ENCODE measurements around the gene MTHFR.
A peak's percentile ranks its signal among the peaks of the same experiment; 100 is the strongest.
"Not testable (repeated sequence)": the region's sequence is repeated elsewhere in the genome, so short reads cannot be mapped to it uniquely, and the experiment has no call there.

The MTHFR gene

GRCh38 chr1:11833497-11833896 is 27.7 kb upstream of the MTHFR start:
- DNase-seq (ENCODE audit: low spot score) = no peak

DNA sequence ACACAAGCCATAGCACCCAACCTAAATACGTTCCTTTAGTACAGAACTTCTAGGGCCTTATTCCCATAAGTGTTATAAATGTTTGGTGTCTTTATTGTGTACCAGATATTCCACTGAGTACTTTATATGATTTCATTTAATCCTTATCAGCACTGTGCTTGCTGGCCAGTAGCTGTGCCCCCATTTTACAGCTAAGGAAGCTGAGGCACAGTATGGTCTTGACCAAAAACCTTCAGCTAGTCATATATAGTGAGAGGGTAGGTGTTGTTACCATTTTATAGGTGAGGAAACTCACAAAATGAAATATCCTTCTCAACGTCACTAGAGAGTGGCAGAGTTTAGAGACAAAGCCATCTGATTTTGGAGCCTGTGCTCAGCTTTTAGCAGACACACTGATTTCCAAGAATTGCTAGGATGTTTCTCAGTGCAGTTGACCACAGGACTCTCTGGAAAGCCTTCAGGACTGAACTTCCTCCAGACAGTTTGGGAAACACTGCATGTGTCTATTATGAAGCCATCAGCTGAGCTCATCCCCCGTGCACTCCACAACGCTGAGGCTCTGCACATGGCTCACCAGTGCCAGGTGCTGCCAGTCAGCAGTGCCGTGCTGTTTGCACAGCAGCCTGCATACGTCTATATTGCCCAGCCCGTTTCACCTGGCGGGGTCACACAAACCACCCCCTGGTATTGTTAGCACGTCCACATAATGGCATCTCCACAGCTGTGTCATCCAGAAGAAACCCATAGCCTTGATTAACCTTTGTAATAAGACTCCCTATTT is 26.4 kb upstream of the MTHFR start:
- no peak for DNase-seq (ENCODE audit: low spot score)

- DNase-seq (ENCODE audit: low spot score) = no peak
These were observed 22.7 kb upstream of the MTHFR start for GRCh38 chr1:11828511-11828910.

DNA sequence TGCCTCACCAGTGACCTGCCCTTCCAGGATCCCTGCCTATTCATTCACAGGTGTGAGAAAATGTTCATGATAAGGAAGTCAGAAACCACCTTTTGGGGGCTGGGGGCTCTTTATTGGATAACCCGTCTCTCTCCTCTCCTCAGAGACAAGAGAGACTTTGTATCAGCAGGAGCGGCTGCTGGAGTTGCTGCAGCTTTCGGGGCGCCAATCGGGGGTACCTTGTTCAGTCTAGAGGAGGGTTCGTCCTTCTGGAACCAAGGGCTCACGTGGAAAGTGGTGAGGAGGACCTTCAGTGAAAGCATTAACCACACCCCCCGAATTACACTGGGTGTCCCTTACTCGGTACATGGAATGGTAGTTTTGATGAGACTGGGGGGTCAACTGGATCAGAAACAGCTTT is 21.2 kb upstream of the MTHFR start:
- DNase-seq (ENCODE audit: low spot score) = no peak

DNA sequence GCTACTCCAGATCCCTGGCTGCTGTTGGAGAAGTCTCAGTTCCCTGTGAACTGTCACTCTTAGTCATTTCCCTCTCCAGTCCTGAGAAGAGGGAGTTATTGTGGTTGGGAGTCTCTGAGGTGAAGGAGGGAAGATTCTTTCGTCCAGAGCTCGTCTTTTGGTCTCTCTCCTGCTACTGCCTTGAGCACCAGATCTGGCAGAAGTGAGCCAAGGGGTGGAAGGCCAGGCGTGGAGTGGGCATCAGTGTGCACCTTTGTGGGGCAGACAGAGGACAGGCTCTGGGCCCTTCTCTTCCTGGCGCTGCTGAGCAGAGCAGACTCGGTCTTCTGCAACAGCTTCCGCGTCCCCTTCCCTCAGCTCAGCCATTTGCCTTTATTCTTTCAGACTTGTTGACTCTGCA is 19.4 kb upstream of the MTHFR start:
- DNase-seq (ENCODE audit: low spot score) = no peak

DNA sequence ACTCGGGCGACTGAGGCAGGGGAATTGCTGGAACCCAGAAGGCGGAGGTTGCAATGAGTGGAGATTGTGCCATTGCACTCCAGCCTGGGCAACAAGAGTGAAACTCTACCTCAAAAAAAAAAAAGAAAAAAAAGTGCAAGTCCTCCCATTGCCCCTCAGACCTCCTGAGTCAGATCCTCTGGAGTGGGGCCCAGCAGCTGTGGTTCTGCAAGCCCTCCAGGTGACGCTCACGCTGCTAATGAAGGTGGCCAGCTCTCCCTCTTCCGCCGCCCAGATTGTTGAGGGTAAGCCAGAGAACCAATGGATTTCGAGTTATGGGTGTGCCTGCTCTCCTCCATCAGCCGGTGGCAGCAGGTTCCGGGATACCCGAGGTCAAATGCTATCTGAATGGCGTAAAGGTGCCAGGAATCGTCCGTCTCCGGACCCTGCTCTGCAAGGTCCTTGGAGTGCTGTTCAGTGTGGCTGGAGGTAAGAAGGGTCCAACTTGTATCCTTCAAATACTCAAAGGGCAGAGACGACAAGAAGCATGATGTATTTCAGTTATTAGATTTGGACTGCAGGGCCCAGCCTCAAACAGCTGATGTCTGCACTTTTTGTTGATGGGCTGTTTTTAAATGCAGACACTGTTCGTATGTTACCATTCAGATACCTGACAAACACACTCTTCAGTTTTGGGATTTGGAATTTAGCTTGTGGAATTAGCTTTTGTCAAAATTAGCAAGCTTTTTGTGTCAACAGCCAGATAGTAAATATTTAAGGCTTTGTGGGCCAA is 17.8 kb upstream of the MTHFR start:
- DNase-seq (ENCODE audit: low spot score) = no peak

GRCh38 chr1:11822091-11822490 is 16.3 kb upstream of the MTHFR start:
- DNase-seq (ENCODE audit: low spot score) = no peak

GRCh38 chr1:11817192-11817591 is 11.4 kb upstream of the MTHFR start:
- no peak for DNase-seq (ENCODE audit: low spot score)

DNA sequence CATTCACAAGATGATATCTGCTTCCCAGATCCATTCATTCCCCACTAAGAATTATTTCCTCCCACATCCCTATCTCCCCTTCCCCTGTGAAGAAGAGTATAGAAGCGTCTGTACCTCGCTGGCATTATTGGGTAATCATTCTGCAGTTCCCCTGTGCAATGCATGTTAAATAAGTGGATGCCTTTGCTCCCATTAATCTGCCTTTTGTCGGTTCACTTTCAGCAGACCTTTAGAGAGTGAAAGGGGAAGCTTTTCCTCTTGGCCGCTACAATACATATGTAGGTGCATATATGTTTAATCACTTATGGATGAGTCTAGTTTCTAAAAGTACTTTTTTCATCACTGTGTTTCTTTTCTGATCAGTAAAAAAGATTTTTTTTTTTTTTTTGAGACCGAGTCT is 7.3 kb upstream of the MTHFR start:
- no peak for DNase-seq (ENCODE audit: low spot score)

DNA sequence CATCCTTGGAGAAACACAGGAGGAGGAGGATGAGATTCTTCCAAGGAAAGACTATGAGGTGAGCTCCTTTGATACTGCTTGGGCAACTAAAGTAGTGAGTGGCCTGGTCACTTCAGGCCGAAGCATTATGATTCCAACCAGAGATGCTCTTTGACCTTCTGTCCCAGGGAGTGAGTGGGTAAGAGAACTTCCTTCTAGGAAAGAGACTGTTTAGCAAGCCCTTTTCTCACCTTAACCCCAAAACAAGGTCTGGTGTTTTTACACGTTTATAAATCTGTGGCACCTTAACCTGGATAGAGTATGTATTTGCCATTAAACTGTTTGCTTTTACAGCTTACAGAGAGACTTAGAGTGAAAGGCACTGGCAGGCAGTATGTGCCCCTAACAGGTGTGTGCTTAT is 1.4 kb upstream of the MTHFR start:
- DNase-seq (ENCODE audit: low spot score) = no peak

- peak; percentile 40 for DNase-seq (ENCODE audit: low spot score)
These were observed 658 bp upstream of the MTHFR start for GRCh38 chr1:11806307-11806936.

DNA sequence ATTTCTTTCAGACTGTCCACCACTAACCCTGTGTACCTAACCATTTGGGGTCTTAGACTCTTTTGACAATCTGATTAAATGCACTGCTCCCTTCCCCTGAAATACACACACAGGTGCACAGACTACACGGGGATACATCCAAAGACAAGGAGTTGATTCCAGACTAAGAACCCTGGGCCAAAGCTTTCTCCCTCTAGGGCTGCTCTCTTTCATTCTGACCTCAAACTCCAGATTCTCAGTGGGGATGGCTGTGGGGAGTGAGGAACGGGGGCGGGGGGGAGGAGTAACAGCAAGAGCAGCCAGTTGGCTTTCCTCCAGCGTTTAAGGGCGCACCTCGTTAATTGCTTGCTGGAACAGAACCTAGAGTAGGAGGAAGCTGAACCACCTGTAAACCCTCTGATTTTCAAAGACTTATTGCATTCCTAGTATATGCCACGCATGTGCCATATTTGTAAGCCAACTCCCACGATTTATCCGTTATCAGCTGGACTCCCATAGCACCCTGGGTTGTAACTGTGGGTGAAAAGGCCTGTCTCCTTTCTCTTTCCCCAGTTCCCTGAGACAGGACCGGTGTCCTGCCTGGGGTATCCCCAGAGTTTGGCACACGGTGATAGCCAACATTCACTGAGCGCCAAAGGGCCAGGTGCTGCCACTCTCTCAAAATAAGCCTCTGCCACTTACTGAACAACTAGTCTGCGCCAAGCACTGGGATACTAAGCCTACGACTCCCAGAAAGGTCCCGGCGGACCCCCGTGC is 920 bp downstream of the MTHFR start:
- peak; percentile 64 for DNase-seq (ENCODE audit: low spot score)

DNA sequence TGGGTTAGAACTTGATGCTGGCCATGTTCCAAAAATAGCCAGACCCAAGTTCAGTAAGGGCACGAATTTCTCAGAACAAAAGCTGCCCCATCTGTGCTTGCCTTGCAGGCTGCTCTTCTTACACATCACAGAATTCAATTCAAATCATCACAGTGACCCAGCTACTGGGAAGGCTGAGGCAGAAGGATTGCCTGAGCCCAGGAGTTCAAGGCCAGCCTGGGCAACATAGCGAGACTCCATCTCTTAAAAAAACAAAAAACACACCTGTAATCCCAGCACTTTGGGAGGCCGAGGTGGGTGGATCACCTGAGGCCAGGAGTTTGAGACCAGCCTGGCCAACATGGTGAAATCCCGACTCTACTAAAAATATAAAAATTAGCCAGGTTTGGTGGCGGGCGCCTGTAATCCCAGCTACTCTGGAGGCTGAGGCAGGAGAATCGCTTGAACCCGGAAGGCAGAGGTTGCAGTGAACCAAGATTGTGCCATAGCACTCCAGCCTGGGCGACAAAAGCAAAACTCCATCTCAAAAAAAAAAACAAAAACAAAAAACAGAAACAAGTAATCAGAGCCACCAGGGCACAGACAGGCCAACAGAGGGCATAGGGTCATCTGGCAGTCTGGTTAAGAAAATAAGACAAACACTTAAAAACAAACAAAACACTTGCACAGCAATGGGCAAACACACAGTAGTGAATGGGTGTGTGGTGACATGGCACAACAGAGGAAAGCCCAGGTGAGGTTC is 1.7 kb downstream of the MTHFR start:
- DNase-seq (ENCODE audit: low spot score) = not testable (repeated sequence)

DNA sequence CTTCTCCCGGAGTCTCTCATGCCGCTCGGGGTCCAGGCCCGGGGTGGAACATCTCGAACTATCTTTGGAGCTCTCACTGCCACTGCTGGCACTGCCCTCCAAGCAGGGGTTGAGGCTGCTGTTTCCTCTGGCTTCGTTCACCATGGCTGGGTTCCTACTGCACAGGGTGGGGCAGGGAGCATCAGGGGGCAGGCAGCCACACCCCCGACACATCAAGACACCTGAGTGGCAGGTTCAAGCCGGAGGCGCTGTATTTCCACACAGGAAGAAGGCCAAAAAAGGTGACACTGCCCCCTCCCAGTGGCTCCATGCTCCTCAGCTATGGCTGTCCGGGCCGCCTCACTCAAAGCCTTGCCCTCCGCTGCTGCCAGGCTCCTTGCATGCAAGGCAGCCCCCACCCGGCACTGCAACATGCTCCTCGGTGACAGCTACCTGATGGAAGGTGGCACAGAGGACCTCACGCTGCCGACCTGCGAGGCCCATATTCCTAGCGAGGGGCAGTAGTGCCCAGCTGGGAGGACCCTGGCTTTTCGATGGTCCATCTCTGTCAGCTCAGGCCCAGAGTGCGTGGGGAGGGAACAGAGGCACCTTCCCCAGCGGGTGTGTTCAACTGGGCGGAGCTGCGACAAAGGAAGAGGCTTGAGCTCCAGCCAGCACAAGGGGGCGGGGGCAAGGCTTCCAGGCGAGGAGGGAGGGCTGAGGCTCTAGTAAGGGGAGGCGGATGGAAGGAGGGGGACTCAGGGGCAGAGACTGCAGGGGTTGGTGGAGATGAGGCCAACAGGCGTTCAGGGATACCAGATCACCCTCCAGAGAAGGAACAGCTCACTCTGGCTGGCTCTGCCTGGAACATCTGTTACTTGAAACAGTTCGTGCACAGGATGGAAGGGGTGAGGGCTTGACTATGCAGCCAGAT is 2.5 kb downstream of the MTHFR start:
- DNase-seq (ENCODE audit: low spot score) = peak; percentile 91

DNA sequence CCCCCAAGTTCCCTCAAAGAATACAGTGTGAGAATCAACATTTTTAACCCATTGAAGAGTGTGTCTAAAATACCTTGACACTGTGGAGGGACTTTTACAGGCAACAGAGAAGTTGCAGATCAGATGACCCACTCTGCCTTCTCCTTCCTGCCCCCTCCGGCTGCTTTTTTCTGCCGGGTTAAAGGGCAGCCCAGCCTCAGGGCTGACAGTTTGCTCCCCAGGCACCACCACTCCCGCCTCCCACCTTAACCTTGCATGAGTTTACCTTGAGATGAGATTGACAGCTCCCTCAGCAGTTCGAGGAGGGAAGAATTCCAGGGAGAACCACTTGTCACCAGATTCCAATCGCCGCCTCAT is 3.2 kb downstream of the MTHFR start:
- DNase-seq (ENCODE audit: low spot score) = no peak

DNA sequence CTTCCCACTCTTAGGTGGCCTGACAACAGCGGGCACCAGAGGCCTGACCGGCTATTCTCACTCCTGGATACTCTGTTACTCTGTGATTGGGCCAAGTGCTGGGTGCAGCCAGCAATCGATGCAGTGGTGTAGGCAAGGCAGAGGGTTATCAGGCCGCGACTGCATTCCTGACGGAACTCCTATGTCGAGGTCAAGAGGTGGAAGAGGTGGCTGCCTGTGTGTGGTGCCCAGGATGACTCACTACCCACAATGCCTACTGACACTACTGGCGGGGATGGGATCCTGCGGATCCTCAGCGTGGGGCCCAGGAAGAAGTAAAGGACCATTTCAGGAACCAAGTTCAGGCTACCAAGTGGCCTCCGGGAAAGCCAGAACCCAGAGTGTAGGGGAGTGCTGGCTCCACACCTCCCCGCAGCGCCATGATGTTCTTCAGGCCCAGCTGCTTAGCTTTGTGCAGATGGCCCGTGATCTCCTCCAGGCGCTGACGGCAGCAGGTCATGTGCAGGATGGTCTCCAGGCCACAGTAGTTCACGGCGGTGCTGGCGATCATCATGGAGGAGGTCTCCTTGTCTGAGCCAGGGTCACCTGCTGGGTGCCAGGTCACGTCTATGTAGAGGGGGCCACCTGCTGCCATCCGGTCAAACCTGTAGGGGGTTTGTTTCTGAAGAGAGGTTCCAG is 4.9 kb downstream of the MTHFR start:
- peak; percentile 63 for DNase-seq (ENCODE audit: low spot score)

GRCh38 chr1:11800391-11800755 is 5.4 kb downstream of the MTHFR start:
- no peak for DNase-seq (ENCODE audit: low spot score)

- no peak for DNase-seq (ENCODE audit: low spot score)
These were observed 5.9 kb downstream of the MTHFR start for GRCh38 chr1:11799896-11800295.

DNA sequence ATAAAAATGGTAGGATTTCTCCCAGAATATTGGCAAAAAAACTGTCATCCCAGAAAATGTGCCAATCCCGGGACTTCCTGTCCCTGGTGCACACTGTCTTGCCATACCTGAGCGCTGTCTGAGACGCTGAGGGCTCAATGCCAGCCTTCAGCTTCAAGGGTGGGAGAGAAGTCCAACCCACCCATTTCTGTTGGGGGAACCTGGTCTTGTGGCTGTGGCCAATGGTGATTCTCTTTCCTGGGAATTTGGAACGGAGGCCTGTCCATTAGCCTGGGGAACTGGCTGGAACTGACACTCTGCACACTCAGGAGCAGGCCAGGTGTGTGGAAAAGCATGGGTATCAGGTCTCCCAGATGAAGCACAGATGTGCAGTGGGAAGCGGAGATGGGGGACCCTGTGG is 6.7 kb downstream of the MTHFR start:
- DNase-seq (ENCODE audit: low spot score) = no peak

All from kidney tubule cell (primary cell).